PC-3 (cell line): ENCODE data around the gene ZNFX1.

Experiments used
- EZH2 ChIP-seq: fragments of 300-600 bp; sonication (generic); IDR thresholded peaks from one replicate; pipeline ENCODE4 v1.6.1; 2017; ENCODE audit warnings: antibody characterized with exemption, mild to moderate bottlenecking, low read length; ENCODE audit not compliant: unreplicated experiment
- TF ChIP-seq, protein P1 (sequence below): fragments of 300-600 bp; sonication (generic); conservative IDR thresholded peaks from 2 replicates; pipeline ENCODE4 v1.5.1; 2017; ENCODE audit warnings: antibody characterized with exemption, low read depth, mild to moderate bottlenecking, low read length

DNA sequence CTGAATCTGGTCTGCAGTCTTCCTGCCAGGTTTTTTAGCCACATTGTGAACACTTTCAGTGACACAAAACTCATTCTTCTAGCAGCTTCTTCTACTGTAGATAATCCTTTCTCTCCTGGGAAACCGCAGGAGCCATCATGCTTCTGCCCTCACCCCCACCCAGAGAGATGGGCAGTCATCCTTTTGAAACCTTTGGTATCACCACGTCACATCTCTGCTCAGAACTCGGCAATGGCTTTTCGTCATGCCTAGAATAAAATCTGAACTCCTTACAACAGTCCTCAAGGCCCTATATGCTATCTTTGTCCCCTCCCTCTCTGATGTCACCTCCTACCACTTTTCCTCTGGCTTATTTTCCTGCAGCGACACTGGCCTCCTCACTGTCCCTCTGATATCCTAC, 46.4 kb upstream of the ZNFX1 start:
- TF ChIP-seq, protein P1, sequence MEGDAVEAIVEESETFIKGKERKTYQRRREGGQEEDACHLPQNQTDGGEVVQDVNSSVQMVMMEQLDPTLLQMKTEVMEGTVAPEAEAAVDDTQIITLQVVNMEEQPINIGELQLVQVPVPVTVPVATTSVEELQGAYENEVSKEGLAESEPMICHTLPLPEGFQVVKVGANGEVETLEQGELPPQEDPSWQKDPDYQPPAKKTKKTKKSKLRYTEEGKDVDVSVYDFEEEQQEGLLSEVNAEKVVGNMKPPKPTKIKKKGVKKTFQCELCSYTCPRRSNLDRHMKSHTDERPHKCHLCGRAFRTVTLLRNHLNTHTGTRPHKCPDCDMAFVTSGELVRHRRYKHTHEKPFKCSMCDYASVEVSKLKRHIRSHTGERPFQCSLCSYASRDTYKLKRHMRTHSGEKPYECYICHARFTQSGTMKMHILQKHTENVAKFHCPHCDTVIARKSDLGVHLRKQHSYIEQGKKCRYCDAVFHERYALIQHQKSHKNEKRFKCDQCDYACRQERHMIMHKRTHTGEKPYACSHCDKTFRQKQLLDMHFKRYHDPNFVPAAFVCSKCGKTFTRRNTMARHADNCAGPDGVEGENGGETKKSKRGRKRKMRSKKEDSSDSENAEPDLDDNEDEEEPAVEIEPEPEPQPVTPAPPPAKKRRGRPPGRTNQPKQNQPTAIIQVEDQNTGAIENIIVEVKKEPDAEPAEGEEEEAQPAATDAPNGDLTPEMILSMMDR = no peak
- TF ChIP-seq EZH2 = no peak
